Lung (tissue), 12 donors: ENCODE data around the gene ARHGAP42. TPM values are rescaled to one million over a fixed set of nuclear protein-coding genes. Genes with fewer than 3 reads are reported as not detected.

Source experiments
- ATAC-seq: fragments of 200-7000 bp; cut with Tn5 transposase; one replicate; pipeline ENCODE4 v1.9.1; 2020; ENCODE audit warnings: moderate number of reproducible peaks; ENCODE audit not compliant: insufficient read depth, low FRiP score
- DNase-seq, 3 donors: peaks; one replicate each; pipeline ENCODE4 v3.0.0-alpha.2; 2013 to 2017
- H3K27ac ChIP-seq, 2 donors: one replicate each; pipeline ENCODE4 v1.5.1; 2013; ENCODE audit warnings: mild to moderate bottlenecking in 2 of 2, moderate library complexity in 2 of 2, control low read depth in 1 of 2, inconsistent platforms in 1 of 2, low read depth in 1 of 2, low read length in 1 of 2
- H3K27me3 ChIP-seq, 3 donors: one replicate each; pipeline ENCODE4 v1.5.1; 2013; ENCODE audit warnings: low read length in 2 of 3; ENCODE audit not compliant: control insufficient read depth in 3 of 3, insufficient read depth in 3 of 3
- H3K36me3 ChIP-seq, 4 donors: one replicate each; pipeline ENCODE4 v1.5.1; 2013; ENCODE audit warnings: low read length in 4 of 4, mild to moderate bottlenecking in 1 of 4, moderate library complexity in 1 of 4; ENCODE audit not compliant: control insufficient read depth in 4 of 4, insufficient read depth in 4 of 4
- H3K4me1 ChIP-seq, 5 donors: one replicate each; pipeline ENCODE4 v1.5.1; 2013; ENCODE audit warnings: low read length in 5 of 5, mild to moderate bottlenecking in 2 of 5, moderate library complexity in 1 of 5; ENCODE audit not compliant: control insufficient read depth in 5 of 5, insufficient read depth in 5 of 5
- H3K4me3 ChIP-seq: one replicate; pipeline ENCODE4 v1.5.1; 2013; ENCODE audit warnings: mild to moderate bottlenecking, control low read depth, moderate library complexity
- H3K9ac ChIP-seq, 2 donors: one replicate each; pipeline ENCODE4 v1.5.1; 2013; ENCODE audit warnings: low read length in 2 of 2, control low read depth in 1 of 2; ENCODE audit not compliant: insufficient read depth in 1 of 2
- H3K9me3 ChIP-seq, 4 donors: one replicate each; pipeline ENCODE4 v1.5.1; 2013; ENCODE audit warnings: low read length in 3 of 4, mild to moderate bottlenecking in 1 of 4, moderate library complexity in 1 of 4; ENCODE audit not compliant: control insufficient read depth in 4 of 4, insufficient read depth in 3 of 4
- WGBS, 2 donors: extraction: QIAGEN DNeasy Blood & Tissue Kit; methylation state at CpG; one replicate each; pipeline ENCODE4 v1.1.7; 2013; 5-methylcytosine and 5-hydroxymethylcytosine counted together
- polyA plus RNA-seq, 2 donors: library from polyadenylated mRNA; stranded (reverse); fragments of 200-250 nt; gene quantifications; one replicate each; pipeline ENCODE4 v1.2.1, GENCODE V29; 2013
- total RNA-seq, 2 donors: library from RNA; depleted of rRNA in 1 of 2; stranded (reverse); fragments of >200 nt in 1 of 2; gene quantifications; one replicate each; pipeline ENCODE4 v1.2.1, GENCODE V29; 2014 to 2021
- TF ChIP-seq, protein P1 (sequence below): IDR thresholded peaks from 2 replicates; pipeline ENCODE4 v1.5.1; 2012; ENCODE audit warnings: mild to moderate bottlenecking; ENCODE audit errors: control extremely low read depth, extremely low read depth
- donor health status: control.
- donor health status: control.
- donor health status: Bipolar disorder and iron deficiency.
- donor health status: healthy.
- donor health status: DM: yes; HTN: yes; CAD: no.

The ARHGAP42 gene
- total and polyA plus RNA-seq, 4 donors: 4.1 to 58.6 (median 10.3) TPM

DNA sequence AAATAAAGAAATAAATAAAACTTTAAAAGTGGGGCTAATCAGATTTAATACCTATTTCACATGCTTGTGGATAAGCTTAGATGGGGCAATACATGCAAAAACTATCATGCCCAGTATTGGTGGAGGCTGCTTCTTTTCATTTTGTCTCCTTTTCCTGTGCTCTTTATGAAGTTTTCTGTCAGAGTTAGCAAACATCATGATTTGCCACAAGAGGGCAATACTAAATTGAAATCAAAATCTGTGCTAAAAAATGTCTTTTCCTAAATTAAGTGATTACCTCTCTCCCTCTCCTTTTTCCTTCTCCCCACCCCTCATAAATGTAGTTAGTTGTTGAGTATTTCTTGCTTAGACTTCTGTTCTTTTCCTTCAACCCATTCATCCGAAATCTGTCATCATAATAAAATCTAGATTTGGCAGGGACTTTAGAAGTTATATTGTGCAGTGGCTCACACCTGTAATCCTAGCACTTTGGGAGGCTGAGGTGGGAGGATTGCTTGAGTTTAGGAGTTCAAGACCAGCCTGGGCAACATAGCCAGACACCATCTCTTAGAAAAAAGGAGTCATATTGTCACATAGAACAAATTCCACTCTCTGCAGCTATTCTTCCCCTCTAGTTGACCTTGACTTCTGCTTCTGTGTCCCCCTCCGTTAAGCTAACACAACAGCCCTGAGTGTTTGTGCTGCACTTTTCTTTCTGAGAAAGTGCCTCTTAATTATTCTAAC lies 4.7 kb upstream of the ARHGAP42 start:
- Histone ChIP-seq H3K36me3 (no peaks in the 10 kb centered on the region), H3K27ac (peak overlapping the region in 1 of 2 donors; percentile 22), H3K27me3 (peaks cover 0 to 9% (median 0%) of the 10 kb centered on the region in 3 donors), H3K9me3 (no peaks in the 10 kb centered on the region), H3K9ac (no peak overlapping the region), H3K4me1 (peaks cover 0 to 24% (median 1%) of the 10 kb centered on the region in 5 donors), H3K4me3 (no peak overlapping the region)
- WGBS, 2 donors: 67 to 70% methylated on average over 2 of the region's 2 CpGs
- DNase-seq (peak in 2 of 3 donors; percentile 55 to 65), ATAC-seq (no peak)
- TF ChIP-seq, protein P1, sequence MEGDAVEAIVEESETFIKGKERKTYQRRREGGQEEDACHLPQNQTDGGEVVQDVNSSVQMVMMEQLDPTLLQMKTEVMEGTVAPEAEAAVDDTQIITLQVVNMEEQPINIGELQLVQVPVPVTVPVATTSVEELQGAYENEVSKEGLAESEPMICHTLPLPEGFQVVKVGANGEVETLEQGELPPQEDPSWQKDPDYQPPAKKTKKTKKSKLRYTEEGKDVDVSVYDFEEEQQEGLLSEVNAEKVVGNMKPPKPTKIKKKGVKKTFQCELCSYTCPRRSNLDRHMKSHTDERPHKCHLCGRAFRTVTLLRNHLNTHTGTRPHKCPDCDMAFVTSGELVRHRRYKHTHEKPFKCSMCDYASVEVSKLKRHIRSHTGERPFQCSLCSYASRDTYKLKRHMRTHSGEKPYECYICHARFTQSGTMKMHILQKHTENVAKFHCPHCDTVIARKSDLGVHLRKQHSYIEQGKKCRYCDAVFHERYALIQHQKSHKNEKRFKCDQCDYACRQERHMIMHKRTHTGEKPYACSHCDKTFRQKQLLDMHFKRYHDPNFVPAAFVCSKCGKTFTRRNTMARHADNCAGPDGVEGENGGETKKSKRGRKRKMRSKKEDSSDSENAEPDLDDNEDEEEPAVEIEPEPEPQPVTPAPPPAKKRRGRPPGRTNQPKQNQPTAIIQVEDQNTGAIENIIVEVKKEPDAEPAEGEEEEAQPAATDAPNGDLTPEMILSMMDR: no peak

DNA sequence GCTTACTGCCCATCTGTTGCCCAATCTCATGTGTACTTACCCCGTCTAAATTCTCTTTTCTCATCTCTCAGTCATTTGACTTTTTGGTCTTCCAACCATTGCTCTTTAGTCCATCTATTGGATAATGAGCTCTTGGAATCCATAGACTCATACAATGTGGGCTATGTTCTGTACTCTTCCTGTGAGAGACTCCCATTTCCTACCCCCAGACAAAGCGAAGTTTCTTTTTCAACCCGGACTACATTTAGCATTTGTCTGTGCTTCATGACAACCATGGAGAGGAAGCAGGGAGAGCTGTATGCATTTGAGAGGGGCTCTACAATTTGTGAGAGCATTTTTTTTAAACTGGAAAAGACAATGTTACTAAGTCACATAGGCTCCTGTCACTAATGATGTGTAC lies 4.0 kb upstream of the ARHGAP42 start:
- peaks cover 0 to 11% (median 0%) of the 10 kb centered on the region in 3 donors for H3K27me3 ChIP-seq
- DNase-seq (no peak), ATAC-seq (no peak)
- H3K36me3 ChIP-seq: no peaks in the 10 kb centered on the region
- H3K27ac ChIP-seq: no peak overlapping the region
- no peak overlapping the region for H3K4me3 ChIP-seq
- H3K9ac ChIP-seq: no peak overlapping the region
- 67% methylated on average over 3 of the region's 3 CpGs for WGBS, 2 donors
- H3K9me3 ChIP-seq: no peaks in the 10 kb centered on the region
- H3K4me1 ChIP-seq: peaks cover 0 to 24% (median 1%) of the 10 kb centered on the region in 5 donors
- TF ChIP-seq, protein P1: no peak

DNA sequence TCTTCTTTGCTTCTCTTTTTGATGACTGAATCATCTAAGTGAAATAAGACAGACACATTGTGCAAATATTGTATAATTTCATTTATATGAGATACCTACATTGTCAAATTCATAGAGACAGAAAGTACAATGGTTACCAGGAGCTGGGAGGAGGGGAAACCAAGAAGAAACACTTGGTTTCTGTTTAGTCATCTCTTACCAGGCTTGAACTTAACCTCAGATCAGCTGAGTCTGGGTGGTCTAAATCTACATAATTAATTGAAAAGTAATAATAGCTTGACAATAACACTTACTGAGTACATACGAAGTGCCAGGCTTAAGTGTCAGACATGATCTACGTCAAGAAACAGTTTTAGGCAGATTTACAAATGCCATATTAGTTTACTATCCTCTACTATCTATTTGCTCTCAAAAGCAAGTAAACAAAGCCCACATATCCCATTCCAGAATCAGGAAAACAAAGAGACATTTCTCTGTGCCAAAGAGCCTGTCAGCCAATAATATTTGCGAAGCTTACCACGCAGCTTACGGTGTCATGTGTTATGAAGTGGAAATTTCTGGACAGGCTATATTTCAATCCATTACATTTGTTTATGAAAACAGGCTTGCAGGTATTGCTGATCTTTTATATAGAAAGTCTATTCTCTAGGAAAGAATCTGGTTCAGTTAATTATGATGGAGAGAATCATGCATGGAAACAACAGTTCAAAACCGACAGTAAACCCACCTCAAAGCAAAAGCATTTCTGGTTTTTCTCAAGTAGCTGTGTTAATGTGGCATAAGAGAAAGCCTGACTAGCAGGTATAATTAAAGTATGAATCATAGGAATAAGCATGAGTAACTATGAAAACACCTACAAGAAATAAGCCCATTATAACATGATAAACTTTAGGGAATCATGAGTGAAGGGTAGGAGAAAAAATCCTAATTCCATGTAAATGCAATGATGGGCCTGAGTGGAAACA lies 2.7 kb upstream of the ARHGAP42 start:
- TF ChIP-seq, protein P1: no peak
- WGBS, 2 donors: 65 to 83% methylated on average over 6 of the region's 6 CpGs
- Histone ChIP-seq H3K9me3 (no peaks in the 10 kb centered on the region), H3K27me3 (peaks cover 0 to 13% (median 0%) of the 10 kb centered on the region in 3 donors), H3K4me1 (peaks cover 0 to 31% (median 5%) of the 10 kb centered on the region in 5 donors), H3K4me3 (no peak overlapping the region), H3K9ac (no peak overlapping the region), H3K36me3 (no peaks in the 10 kb centered on the region), H3K27ac (peak overlapping the region in 1 of 2 donors; percentile 17)
- DNase-seq (no peak), ATAC-seq (no peak)
